HG03064 (cell line): ENCODE results near the gene MZB1.

Source experiments
- ATAC-seq: cut with Tn5 transposase; IDR thresholded peaks from one replicate; pipeline ENCODE4 v1.9.1; 2021; ENCODE audit warnings: low read depth; ENCODE audit not compliant: unreplicated experiment

MZB1 gene, protein sequence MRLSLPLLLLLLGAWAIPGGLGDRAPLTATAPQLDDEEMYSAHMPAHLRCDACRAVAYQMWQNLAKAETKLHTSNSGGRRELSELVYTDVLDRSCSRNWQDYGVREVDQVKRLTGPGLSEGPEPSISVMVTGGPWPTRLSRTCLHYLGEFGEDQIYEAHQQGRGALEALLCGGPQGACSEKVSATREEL

GRCh38 chr5:139389701-139390638 lies at the start of gene MZB1:
MZB1 (minus strand) TSS chr5:139389913; CDS start chr5:139389856, 57 bp downstream.
- peak; percentile 22 for ATAC-seq

GRCh38 chr5:139439013-139439903 lies 49.5 kb upstream of the MZB1 start, which contains the start of gene DNAJC18:
DNAJC18 (minus strand) TSS chr5:139439525; CDS start chr5:139439445, 80 bp downstream.
- peak; percentile 91 for ATAC-seq

- no peak for ATAC-seq
Observed at GRCh38 chr5:139438707-139439012, 48.9 kb upstream of the MZB1 start.

DNA sequence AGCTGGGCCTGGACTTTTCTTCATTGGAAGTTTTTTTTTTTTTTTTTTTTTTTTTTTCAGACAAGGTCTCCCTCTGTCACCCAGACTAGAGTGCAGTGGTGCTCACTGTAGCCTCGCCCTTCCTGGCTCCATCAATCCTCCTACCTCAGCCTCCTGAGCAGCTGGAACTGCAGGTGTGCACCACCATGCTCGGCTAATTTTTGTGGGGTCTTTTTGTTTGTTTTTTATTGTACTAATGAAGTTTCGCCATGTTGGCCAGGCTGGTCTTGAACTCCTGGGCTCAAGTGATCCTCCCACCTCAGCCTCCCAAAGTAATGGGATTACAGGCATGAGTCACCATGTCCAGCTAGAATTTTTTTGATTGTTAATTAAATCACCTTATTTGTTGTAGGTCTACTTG lies 46.0 kb upstream of the MZB1 start:
- no peak for ATAC-seq

GRCh38 chr5:139431706-139432105 lies 42.0 kb upstream of the MZB1 start:
- ATAC-seq = no peak

- ATAC-seq = no peak
Observed at GRCh38 chr5:139430015-139430414, 40.3 kb upstream of the MZB1 start.

- no peak for ATAC-seq
Observed at GRCh38 chr5:139426203-139426885, 36.6 kb upstream of the MZB1 start.

DNA sequence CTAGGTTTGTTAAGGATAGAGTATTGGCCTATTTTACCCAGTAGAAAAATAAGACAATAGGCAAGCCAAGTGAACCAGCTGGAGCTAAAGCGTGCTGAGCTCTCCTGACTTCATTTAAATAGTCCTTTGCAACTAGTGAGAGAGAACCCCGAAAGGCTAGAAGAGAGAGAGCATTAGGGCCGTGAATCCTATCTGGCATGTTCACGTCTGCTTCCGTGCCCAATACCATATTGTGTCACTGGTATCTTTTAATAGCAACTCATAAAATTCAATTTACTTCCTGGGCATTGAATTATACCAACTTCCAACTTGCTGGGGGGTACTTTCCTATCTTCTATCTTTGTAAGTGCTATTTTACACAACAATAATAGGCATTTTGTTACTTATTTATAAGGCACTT lies 35.8 kb upstream of the MZB1 start:
- no peak for ATAC-seq

DNA sequence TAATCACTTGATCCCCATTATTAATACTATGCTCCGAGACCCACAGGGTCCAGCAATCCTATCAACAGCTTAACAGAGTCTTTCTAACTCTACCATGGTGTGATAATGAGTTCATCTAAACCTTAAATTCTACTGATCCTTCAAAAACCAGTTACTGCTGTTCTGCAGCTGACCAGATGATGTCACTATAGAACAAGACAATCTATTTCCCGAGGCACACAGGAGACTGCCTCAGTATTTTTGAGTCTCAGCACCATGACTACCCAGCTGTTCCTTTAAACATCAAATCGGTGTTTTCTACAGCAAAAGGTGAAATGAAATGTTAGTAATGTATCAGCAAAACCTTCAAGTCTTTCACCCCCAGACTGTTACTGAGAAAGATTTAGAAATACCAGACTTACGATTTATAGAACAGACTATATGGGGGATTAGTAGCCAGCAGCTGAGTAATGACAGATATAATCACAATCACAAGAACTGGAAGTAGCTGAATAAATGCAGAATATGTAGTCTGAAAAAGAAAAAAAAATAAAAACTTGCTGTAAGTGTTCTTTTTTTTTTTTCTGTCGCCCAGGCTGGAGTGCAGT lies 32.7 kb upstream of the MZB1 start:
- ATAC-seq = no peak

GRCh38 chr5:139419226-139420192 lies 29.8 kb upstream of the MZB1 start:
- ATAC-seq = no peak

GRCh38 chr5:139418793-139419192 lies 29.1 kb upstream of the MZB1 start:
- no peak for ATAC-seq

GRCh38 chr5:139417214-139417613 lies 27.5 kb upstream of the MZB1 start:
- ATAC-seq = no peak

DNA sequence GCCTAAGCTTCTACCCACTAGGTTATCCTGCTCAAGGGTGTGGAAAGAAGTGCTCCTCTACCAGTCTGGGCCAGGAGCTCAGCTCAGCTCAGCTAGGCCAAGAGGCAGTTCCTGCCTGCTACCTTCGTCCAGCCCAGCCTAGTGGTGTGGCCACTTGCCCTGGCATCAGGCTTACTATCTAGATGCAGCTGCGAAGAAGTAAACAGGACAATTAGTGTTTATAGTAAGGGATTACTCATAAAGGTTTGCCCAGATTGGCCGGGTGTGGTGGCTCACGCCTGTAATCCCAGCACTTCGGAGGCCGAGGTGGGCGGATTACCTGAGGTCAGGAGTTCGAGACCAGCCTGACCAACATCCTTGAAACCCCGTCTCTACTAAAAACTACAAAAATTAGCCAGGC lies 26.9 kb upstream of the MZB1 start:
- no peak for ATAC-seq

DNA sequence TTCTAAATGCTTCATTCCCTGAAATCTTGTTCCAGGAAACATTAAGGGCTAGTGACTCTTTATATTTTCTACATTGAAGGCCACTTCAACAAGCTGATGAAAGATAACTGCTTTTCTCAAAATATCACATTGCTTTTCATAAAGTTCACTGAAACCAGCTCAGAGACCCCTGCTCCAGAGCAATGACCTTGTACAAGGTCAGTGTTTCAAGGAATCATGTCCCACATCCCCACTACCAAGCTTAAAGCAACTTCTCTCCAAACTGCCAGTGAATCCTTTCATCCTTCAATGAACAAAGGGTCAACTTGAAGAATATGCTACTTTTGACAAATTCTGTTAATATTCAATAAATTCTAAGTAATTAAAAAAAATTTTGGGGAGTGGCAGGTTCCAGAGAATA lies 26.2 kb upstream of the MZB1 start:
- ATAC-seq = no peak

DNA sequence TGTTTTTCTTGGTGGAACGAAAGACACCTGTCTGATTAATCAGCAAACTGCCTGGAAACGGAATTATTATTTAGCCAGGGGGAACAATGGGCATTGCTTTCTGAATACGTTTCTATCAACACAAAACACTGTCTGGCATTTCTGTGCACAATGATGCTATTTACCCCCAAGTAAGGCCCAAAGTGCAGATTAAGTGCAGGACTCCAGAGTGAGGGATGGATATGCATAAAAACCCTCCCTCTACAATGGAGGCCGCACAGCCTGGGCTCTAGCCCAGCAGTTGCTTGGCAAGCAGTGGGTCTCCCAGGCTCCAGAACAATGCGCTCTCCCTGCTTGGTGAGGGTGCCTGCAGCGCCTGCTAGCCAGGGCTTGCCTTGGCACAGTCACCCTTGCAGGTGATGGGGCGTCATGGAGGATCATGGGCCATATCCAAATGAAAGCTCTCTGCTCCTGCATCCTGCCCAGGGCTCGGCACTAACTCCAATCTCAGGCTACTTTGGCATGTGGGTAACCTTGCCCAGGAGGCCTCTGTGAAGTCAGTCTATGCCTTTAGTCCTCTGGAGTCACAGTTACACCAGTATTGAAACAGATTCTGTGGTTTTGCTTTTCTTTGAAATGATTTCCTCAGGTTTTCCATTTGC lies 25.6 kb upstream of the MZB1 start:
- no peak for ATAC-seq

GRCh38 chr5:139414581-139415130 lies 24.9 kb upstream of the MZB1 start:
- ATAC-seq = no peak

GRCh38 chr5:139413963-139414362 lies 24.2 kb upstream of the MZB1 start:
- ATAC-seq = no peak

GRCh38 chr5:139413153-139413552 lies 23.4 kb upstream of the MZB1 start:
- ATAC-seq = no peak
